ENCODE measurements around the gene FAH. TPM values are rescaled to one million over a fixed set of nuclear protein-coding genes. Genes with fewer than 3 reads are reported as not detected.
A peak's percentile ranks its signal among the peaks of the same experiment; 100 is the strongest.

FAH gene
- total RNA-seq, result 10 to 100 TPM; 14.5 to 65.1 (median 32.5) TPM
- polyA plus RNA-seq, result 10 to 100 TPM; 15.0 to 23.8 TPM
- long read RNA-seq, donor 1, transcript FAH-201 (15 exons, 1,471 nt), result major isoform, 15 of 32 reads
- long read RNA-seq, donor 1, transcript FAH-202 (15 exons, 2,152 nt), result minor isoform, 11 of 32 reads
- long read RNA-seq, donor 1, partial matches to known transcripts, result 2 of 32 reads
- long read RNA-seq, donor 1, other reads (novel, unspliced or antisense), result 3 of 32 reads
- long read RNA-seq, donor 2, transcript FAH-202 (15 exons, 2,152 nt), result minor isoform, 9 of 56 reads
- long read RNA-seq, donor 2, transcript FAH-201 (15 exons, 1,471 nt), result major isoform, 34 of 56 reads
- long read RNA-seq, donor 2, partial matches to known transcripts, result 5 of 56 reads
- long read RNA-seq, donor 2, other reads (novel, unspliced or antisense), result 4 of 56 reads
- long read RNA-seq, donor 3, transcript FAH-213 (14 exons, 1,549 nt), result minor isoform, 29 of 148 reads
- long read RNA-seq, donor 3, transcript FAH-201 (15 exons, 1,471 nt), result major isoform, 76 of 148 reads
- long read RNA-seq, donor 3, transcript FAH-202 (15 exons, 2,152 nt), result minor isoform, 30 of 148 reads
- long read RNA-seq, donor 3, partial matches to known transcripts, result 2 of 148 reads
- long read RNA-seq, donor 3, other reads (novel, unspliced or antisense), result 10 of 148 reads

DNA sequence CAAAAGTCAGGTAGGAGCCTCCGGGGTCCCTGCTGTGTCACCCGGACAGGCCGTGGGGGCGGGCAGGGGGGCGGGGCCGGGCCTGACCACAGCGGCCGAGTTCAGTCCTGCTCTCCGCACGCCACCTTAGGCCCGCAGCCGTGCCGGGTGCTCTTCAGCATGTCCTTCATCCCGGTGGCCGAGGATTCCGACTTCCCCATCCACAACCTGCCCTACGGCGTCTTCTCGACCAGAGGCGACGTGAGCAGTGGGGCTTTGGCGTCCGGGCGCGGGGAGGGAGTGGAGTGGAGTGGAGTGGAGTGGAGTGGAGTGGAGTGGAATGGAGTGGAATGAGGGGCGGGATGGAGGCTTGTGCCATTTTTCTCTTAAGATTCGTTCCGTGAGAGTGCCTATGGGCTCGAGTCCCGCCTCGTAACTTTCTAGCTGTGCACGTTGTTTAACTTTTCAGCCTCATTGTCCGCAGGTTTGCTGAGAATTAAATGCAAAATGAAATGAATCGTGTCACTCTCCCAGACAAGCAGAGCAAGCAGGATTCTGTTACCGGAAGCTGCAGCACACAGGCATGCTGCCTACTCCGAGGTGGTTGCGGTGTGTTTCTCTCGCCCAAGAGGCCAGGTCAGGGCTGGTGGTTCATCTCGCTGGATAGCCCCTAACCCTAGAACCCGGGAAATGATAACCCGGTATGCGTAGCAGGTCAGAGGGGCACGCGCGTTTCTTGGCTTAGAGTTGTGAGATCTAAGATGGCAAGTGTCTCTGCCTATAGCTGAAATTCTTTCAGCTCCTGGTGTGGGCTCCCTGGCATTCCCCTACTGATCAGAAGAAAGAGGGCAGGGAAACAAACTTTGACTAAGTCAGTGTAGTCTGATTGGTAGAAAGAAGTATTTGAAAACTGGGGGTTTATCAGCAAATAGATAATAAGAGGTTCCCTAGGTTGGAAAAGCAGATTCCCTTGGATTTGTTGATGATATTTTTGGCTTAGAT is at the start of gene FAH:
Gene FAH, plus strand, starts transcription at position 104 of the 981 bp plus-strand sequence. Its CDS starts 56 bp downstream, at position 160.
- peaks cover 6 to 40% (median 20%) of the 10 kb centered on the region in 9 donors for H3K4me1 ChIP-seq
- peak within 1 kb of the TSS; percentile 55 to 84 (median 72) for H3K4me3 ChIP-seq
- TF ChIP-seq, protein P1, sequence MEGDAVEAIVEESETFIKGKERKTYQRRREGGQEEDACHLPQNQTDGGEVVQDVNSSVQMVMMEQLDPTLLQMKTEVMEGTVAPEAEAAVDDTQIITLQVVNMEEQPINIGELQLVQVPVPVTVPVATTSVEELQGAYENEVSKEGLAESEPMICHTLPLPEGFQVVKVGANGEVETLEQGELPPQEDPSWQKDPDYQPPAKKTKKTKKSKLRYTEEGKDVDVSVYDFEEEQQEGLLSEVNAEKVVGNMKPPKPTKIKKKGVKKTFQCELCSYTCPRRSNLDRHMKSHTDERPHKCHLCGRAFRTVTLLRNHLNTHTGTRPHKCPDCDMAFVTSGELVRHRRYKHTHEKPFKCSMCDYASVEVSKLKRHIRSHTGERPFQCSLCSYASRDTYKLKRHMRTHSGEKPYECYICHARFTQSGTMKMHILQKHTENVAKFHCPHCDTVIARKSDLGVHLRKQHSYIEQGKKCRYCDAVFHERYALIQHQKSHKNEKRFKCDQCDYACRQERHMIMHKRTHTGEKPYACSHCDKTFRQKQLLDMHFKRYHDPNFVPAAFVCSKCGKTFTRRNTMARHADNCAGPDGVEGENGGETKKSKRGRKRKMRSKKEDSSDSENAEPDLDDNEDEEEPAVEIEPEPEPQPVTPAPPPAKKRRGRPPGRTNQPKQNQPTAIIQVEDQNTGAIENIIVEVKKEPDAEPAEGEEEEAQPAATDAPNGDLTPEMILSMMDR (IDR thresholded peaks at IDR 0.05), result no peak
- peak within 1 kb of the TSS; percentile 11 to 82 (median 74) for H3K27ac ChIP-seq
- ATAC-seq, result peak; percentile 78 to 92 (median 82)
- DNase-seq, result peak in 1 of 2 donors; percentile 44
- H3K27me3 ChIP-seq, result no peaks in the 10 kb centered on the region
- peaks cover 0 to 3% (median 0%) of the 10 kb centered on the region in 9 donors for H3K36me3 ChIP-seq
- intact Hi-C loops (cut with DNase I), result loop anchor here in 9 of 10 donors (1.0 to 10.0 kb wide), 7 partner anchors 81 to 258 kb away; partner anchors contain the start of genes ZFAND6 (in 4 of the 9) and MTHFS (in 2 of the 9)
- no peaks in the 10 kb centered on the region for H3K9me3 ChIP-seq
- WGBS, 2 donors, result 2% methylated on average over 44 to 45 of the region's 45 CpGs

DNA sequence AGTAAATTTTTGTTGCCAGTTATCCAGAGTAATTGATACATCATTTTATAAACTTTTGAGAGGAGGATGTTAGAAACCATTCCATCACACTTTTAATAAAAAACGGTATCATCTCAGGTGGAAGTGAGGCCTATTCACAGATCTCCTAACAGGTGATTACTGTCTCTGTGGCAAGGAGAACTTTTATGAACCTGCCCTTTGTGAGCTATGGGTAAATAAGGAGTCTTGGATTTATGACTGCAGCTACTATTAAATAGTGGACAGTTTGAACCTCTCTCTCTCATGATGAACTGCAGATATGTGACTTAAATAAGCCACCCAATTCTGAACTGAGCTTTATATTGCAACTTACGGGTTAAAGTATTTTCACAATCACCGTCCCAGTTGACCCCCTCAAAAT is 47.6 kb upstream of the FAH start:
- peaks cover 0 to 32% (median 13%) of the 10 kb centered on the region in 9 donors for H3K4me1 ChIP-seq
- ATAC-seq (no peak), DNase-seq (no peak)
- TF ChIP-seq, protein P1 (IDR thresholded peaks at IDR 0.05), result no peak
- H3K27me3 ChIP-seq, result no peaks in the 10 kb centered on the region
- intact Hi-C loops (cut with DNase I), result no loop called here
- no peaks in the 10 kb centered on the region for H3K9me3 ChIP-seq
- H3K4me3 ChIP-seq, result no peak overlapping the region
- H3K36me3 ChIP-seq, result peaks cover 0 to 9% (median 0%) of the 10 kb centered on the region in 9 donors
- 75 to 85% methylated on average over 3 of the region's 3 CpGs for WGBS, 2 donors
- no peak overlapping the region for H3K27ac ChIP-seq

DNA sequence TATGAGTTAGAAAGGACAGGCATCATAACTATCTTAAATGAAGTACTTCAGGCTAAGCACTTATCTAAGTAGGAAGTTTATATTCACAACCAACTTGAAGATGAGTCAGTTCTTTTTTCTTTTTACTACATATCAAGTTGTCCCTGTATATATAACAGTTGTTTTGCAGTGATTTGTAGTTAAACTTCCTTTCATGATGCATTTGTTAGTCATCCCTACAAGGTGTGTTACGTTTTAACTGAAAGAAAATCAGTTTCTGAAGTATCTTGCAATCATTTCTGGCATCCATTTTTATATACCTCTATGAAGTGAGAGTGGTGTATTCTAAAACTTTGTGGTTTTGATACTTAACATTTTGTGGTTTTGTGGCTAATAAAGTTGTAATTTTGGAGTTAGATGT is 47.2 kb upstream of the FAH start:
- H3K27me3 ChIP-seq, result no peaks in the 10 kb centered on the region
- H3K4me1 ChIP-seq, result peaks cover 0 to 36% (median 15%) of the 10 kb centered on the region in 9 donors

More for the DNA sequence above, 47.2 kb upstream of the FAH start:
- no peak overlapping the region for H3K4me3 ChIP-seq
- TF ChIP-seq, protein P1 (IDR thresholded peaks at IDR 0.05), result no peak
- no peaks in the 10 kb centered on the region for H3K9me3 ChIP-seq
- H3K36me3 ChIP-seq, result peaks cover 0 to 9% (median 0%) of the 10 kb centered on the region in 9 donors
- intact Hi-C loops (cut with DNase I), result no loop called here
- ATAC-seq, result no peak
- H3K27ac ChIP-seq, result no peak overlapping the region
- 86 to 100% methylated on average over 1 of the region's 1 CpG for WGBS, 2 donors
- no peak for DNase-seq

All from heart right ventricle (tissue), 16 donors.